Neural progenitor cell (in vitro differentiated cells): ENCODE results near the gene FOXK1.

Experiments
- EZH2 ChIP-seq: fragments of 200-600 bp; sonication (generic); IDR thresholded peaks from 2 replicates; pipeline ENCODE4 v1.6.1; 2017; ENCODE audit warnings: antibody characterized with exemption, mild to moderate bottlenecking, moderate library complexity
- EZH2phosphoT487 ChIP-seq: fragments of 200-600 bp; sonication (generic); IDR thresholded peaks from 2 replicates; pipeline ENCODE4 v1.6.1; 2017; ENCODE audit warnings: antibody characterized with exemption
- TF ChIP-seq, protein P1 (sequence below): fragments of 200-600 bp; sonication (generic); IDR thresholded peaks from 2 replicates; pipeline ENCODE4 v1.5.1; 2017; ENCODE audit warnings: antibody characterized with exemption, mild to moderate bottlenecking

DNA sequence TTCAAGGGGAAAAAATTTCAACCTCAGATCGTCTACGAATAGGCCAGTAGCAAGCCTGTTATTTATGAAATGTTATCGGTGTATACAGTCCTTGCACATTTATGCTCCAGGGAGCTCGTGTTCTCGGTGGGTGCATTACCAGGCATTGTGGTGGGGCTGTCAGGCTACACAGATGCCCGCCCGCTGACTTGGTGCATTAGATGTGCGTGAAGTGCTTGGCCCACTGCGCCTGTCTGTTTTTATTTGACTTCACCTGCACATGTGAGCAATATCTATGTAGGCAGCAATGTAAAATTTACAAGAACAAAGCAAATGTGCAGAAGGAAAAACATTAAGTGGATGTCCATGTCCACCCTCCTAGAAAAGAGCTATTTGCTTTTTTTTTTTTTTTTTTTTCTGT is 2.8 kb downstream of the FOXK1 start:
- TF ChIP-seq, protein P1, sequence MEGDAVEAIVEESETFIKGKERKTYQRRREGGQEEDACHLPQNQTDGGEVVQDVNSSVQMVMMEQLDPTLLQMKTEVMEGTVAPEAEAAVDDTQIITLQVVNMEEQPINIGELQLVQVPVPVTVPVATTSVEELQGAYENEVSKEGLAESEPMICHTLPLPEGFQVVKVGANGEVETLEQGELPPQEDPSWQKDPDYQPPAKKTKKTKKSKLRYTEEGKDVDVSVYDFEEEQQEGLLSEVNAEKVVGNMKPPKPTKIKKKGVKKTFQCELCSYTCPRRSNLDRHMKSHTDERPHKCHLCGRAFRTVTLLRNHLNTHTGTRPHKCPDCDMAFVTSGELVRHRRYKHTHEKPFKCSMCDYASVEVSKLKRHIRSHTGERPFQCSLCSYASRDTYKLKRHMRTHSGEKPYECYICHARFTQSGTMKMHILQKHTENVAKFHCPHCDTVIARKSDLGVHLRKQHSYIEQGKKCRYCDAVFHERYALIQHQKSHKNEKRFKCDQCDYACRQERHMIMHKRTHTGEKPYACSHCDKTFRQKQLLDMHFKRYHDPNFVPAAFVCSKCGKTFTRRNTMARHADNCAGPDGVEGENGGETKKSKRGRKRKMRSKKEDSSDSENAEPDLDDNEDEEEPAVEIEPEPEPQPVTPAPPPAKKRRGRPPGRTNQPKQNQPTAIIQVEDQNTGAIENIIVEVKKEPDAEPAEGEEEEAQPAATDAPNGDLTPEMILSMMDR: no peak
- TF ChIP-seq EZH2: no peak
- no peak for TF ChIP-seq EZH2phosphoT487
